ENCODE measurements around the gene EPN3.

The EPN3 gene

GRCh38 chr17:50570528-50570927 is 38.0 kb downstream of the EPN3 start:
- no peak for DNase-seq

GRCh38 chr17:50571681-50572080 is 39.1 kb downstream of the EPN3 start:
- no peak for DNase-seq

GRCh38 chr17:50572541-50572940 is 40.0 kb downstream of the EPN3 start:
- no peak for DNase-seq

GRCh38 chr17:50573866-50574611 is 41.5 kb downstream of the EPN3 start:
- no peak for DNase-seq

GRCh38 chr17:50575581-50576210 is 43.2 kb downstream of the EPN3 start:
- no peak for DNase-seq

DNA sequence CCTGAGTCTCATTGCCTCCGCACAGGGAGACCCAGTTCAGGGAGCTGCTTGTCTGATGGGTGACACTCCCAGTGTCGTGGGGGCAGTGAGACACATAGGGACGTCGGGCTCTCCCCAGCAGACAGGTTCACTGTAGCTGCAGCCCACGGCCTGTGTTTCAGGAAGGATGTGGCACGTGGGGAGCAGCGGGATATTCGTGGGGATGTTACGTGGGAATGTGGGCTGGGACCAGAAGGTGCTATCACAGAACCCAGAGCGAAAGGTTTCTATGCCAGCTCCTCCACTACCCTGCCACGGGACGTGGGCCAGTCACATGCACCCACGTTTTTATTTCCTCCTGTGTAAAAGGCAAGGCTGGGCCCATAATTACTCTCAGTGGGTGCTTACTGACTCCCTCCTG is 44.3 kb downstream of the EPN3 start:
- no peak for DNase-seq

GRCh38 chr17:50577451-50577954 is 45.0 kb downstream of the EPN3 start:
- DNase-seq, result no peak

DNA sequence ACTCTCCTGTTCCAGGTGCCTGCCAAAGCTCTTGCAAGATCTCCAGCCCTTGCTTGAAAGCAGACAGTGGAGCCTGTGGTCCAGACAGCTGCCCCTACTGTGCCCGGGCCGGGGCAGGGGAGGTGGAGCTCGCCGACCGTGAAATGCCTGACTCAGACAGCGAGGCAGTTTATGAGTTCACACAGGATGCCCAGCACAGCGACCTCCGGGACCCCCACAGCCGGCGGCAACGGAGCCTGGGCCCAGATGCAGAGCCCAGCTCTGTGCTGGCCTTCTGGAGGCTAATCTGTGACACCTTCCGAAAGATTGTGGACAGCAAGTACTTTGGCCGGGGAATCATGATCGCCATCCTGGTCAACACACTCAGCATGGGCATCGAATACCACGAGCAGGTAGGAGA is 45.6 kb downstream of the EPN3 start:
- DNase-seq, result no peak

GRCh38 chr17:50579399-50579798 is 46.9 kb downstream of the EPN3 start:
- no peak for DNase-seq

DNA sequence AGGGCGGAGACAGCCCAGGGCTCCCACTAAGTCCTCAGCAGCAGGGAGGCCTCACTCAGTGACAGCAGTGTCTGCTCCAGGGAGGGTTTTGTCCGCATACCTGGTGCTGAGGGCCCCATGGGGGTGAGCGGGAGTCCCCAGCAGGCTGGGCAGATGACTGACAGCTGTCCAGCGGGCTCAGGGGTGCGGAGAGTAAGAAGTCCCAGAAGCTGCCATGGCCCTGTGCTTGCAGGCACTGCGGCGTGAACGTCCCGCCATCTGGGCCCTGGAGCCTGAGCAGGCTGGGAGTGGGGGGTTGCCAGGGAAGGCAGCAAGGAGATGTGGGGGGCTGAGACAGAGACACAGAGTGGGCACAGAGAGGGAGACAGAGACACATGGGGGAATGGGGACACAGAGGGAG is 48.1 kb downstream of the EPN3 start:
- DNase-seq, result no peak

- no peak for DNase-seq
Measured at GRCh38 chr17:50581316-50581715, 48.8 kb downstream of the EPN3 start.

DNA sequence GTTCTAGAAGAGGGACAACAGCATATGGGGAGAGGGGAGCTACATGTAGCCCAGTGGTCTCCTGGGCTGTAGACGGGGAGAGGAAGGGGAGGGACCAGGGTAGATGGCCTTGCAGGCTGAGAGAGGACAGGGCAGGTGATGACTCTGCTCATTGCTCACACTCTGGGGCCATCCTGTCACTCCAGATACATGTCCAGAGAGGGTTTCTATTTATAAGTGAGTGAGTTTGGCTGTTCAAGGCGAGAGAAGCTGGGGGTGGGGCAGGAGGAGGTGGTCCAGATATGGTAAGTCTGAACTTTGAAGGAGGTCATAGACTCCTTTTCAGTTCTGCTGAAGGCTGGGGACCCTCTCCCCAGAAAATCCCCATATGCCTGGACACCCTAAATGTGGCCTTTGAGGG is 50.2 kb downstream of the EPN3 start:
- DNase-seq, result no peak

DNA sequence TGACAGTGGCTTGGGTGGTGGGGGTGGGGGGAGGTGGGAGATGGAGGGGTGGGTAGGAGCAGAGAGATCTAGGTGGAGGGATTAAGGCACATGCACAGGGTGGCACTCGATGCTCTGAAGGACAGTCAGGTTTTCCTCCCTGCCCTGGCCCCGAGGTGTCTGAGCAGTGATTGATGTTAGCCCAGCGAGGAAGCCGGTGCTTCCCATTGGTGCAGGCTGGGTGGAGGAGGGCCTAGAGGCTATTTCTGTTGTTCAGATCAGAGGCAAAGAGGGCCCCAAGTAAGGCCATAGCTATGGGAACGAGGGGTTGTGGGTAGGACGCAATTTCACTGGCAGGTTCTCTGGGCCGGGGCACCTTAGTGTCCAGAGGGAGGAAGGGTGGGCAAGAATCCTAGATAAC is 51.1 kb downstream of the EPN3 start:
- DNase-seq, result no peak

GRCh38 chr17:50584116-50584515 is 51.6 kb downstream of the EPN3 start:
- no peak for DNase-seq

- no peak for DNase-seq
Measured at GRCh38 chr17:50584749-50585148, 52.2 kb downstream of the EPN3 start.

GRCh38 chr17:50585346-50585745 is 52.8 kb downstream of the EPN3 start:
- DNase-seq, result no peak

DNA sequence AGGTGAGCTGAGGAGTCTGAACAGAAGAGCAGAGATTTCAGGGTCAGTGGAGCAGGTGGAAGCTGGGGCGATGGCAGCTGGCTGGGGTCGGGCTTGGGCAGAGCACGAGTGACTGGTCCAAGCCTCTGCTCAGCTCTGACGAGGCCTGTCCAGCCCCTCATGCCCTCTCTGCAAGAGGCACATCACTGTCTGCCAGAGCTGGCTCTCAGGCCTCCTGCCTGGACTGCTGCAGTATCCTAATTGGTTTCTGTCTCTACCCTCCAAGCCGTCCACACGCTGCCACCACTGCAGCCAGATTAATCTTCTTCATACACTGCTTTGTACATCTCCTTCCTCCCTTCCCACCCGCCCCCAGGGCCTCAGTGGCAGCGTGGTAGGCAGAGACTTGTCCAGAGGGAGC is 53.4 kb downstream of the EPN3 start:
- DNase-seq, result no peak

GRCh38 chr17:50586421-50587247 is 54.1 kb downstream of the EPN3 start:
- DNase-seq, result no peak

DNA sequence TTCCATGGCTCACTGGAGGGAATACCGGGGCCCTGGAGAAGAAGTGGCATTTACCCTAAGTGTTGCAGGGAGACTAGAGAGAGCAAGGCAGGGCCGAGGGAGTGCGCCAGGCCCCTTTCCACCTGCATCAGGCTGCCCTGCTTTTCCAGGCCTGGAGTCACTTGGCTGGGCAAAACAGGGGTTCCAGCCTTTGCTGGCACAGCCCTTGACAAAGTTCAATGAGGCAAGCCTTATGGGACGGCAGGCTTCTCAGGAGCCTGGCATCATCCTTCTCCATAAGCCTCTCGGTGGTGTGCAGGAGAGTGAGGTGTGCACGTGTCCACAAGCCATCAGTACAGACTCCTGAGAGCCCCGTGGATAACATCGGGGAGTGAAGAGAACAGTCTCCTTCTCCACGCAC is 55.0 kb downstream of the EPN3 start:
- DNase-seq, result no peak

- no peak for DNase-seq
Measured at GRCh38 chr17:50588391-50589049, 56.0 kb downstream of the EPN3 start.

DNA sequence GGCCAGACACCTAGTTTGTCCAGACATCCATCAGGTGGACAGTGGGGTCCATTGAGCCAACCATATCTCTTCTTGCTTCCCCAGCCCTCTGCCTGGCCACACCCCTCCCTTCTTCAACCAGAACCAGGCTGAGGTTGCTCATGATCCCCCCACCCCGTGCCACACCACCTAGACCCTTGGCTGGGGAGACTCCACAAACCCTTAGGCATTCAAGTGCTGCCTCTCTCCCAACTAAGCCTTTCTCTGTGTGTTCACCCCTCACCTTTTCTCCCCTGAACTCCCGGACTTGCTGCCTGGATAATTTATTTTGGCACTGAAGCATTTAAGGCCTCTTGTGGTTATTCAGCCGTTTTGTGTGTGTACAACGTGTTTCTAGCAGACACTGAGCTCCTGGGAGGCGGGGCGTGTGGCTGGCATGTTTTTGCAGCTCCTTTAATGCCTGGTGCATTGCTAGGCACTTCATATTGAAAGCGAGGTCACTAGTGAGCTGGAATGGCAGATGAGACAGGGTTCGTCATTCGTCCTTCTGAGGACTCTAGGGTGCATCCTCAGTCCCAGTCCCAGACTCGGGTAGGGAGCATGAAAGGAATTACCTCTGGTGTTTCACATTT is 56.7 kb downstream of the EPN3 start:
- no peak for DNase-seq

GRCh38 chr17:50590946-50591737 is 58.6 kb downstream of the EPN3 start:
- DNase-seq, result no peak

Measured in HCEC 1CT (cell line).